RKO (cell line): ENCODE measurements around the gene VEPH1.

Source experiments
- DNase-seq: peaks from one replicate; pipeline ENCODE4 v3.0.0-alpha.2; 2016; ENCODE audit warnings: low spot score

VEPH1 gene

DNA sequence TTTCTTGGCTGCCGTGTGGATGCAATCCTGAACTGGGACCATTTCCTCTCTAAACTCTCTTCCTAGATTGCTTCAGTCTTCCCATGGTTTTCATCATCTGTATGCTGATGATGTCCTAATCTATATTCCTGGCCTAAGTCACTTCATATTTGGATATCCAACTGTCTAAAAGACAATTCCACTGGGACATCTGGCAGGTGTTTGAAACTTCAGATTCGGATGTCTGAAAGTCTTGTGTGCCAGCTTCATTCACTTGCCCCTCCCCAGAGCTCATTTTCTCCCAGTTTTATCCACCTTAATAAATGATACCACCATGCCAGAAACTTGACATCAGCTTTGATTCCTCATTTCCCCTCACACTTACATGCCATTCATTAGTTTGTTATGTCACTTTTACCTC is 201.5 kb downstream of the VEPH1 start:
- no peak for DNase-seq

DNA sequence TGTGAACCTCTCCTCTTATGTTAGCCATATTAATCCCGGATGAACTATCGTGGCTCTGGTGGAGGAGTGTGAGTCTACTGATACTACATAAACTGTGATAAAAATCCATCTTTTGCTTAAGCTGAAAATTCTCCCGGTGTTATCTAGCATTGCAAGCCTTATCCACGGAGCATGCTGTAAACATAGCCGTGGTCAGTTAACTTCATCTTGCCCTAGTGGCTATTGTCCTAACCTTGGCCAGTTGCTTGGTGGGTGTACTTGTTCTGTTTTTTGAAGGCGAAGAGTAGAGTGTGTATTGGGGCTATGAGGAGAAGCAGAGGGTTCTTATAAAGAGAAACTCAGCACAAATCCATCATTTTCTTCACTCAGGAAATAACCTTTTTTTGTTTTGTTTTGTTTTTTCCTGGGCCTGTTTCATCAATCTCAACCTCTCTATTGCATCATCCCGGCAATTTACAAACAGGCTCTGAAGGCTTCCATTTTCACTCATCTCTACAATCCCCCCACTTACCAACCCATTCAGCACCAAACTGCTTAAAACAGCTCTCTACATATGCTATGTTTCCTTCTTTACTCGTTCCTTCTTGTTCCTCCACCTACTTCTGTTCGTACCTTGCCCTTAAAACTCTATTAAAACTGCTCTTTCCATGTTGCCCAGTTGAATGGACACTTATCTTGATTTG is 202.1 kb downstream of the VEPH1 start:
- DNase-seq = no peak

DNA sequence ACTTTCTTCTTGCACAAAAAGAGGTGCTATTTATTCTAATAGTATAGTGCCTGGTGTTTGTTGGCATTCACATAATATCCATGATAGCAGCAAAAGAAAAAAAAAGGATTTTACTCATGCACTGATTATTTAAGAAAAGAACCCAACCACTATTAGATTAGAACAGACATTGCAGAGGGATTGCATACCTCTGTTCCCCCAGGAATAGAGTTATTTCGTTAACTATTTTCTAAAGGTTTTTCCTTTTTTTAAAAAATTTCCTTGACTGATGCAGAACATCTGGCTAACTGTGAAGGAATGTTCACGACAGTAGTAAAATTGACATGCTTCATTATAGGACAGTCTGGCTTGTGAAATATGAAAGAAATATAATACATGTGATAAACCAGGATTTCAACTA is 203.1 kb downstream of the VEPH1 start:
- no peak for DNase-seq

DNA sequence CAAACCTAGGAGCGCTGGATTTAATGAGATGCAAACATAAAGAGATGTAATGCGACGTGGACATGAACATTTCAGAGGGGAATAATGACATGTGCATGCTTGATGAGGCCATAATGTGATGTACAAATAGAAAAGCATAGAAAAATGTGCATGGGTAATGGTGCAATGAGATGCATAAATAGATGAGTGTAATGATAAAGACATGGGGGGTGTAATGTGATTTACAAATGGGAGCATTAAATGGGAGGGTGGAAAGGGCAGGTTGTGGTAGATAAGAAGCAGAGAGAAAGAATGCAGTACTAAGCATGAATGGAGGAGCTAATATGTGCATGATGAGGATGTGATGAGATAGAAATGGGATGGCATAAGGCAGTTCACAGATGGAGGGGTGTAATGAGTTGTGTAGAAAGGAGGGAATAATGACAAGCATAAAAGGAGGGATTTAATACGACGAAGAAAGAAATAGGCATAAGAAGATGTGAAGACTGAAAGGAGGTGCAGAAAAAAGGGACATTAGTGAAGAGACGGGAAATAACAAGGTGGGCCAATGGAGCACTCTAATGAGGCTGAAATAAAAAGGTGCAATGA is 205.8 kb downstream of the VEPH1 start:
- no peak for DNase-seq

DNA sequence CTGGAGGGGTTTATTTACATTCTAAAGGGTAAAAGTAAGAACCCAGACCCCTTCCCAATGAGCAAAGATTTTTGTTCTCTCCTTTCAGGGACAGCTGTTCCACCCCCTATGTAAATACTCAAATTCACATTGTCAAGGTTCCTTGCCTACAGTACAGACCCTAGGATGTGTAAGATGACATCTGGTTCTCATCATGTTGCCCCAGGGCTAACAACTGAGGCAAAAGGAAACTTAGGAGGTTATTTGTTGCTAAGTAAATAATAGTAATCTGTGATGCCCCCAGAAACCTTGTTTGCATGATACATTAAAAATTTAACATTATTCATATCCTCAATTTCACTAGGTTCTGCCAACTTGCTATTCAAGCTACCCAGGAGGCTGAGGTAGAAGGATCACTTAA is 208.3 kb downstream of the VEPH1 start:
- DNase-seq = no peak

- DNase-seq = no peak
Measured at GRCh38 chr3:157294491-157294890, 208.7 kb downstream of the VEPH1 start.

- DNase-seq = no peak
Measured at GRCh38 chr3:157290766-157291165, 212.4 kb downstream of the VEPH1 start.

DNA sequence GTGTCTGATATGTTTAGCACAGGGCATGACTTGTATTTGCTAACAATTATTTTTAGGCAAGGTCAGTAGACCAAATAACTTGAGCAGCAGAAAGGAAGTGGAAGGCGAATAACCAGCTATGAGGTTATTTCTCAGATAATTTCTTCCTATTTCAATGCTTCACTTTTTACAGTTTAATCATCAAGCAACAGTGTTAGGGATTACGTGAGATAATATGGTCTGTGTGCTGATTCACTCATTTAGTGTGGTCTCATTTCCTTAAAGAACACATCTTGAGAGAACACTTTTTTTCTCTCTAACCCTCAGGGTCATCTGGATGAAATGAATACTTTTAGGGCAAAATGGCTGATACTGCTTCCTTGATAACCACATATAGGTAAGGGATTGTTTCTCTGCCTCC is 217.2 kb downstream of the VEPH1 start:
- DNase-seq = no peak

DNA sequence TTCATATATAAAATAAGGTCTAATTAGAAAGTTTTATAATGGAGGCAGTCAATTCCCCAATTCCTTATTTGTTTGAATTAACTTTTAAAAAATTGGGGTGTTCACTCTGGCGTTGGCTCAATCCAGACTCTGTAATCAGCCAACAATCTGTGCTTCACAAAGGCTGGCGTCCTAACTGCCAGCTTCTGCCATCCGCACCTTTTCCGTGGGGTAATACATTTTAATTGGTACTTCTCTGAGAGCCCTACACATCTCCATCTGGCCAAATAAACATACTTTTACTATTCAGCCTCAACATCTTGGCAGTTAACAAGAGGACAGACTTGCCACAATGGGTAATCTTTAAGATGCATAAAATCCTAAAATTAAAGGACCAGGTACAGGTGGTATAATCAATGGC is 218.1 kb downstream of the VEPH1 start:
- no peak for DNase-seq

GRCh38 chr3:157284688-157285087 is 218.5 kb downstream of the VEPH1 start:
- DNase-seq = no peak

DNA sequence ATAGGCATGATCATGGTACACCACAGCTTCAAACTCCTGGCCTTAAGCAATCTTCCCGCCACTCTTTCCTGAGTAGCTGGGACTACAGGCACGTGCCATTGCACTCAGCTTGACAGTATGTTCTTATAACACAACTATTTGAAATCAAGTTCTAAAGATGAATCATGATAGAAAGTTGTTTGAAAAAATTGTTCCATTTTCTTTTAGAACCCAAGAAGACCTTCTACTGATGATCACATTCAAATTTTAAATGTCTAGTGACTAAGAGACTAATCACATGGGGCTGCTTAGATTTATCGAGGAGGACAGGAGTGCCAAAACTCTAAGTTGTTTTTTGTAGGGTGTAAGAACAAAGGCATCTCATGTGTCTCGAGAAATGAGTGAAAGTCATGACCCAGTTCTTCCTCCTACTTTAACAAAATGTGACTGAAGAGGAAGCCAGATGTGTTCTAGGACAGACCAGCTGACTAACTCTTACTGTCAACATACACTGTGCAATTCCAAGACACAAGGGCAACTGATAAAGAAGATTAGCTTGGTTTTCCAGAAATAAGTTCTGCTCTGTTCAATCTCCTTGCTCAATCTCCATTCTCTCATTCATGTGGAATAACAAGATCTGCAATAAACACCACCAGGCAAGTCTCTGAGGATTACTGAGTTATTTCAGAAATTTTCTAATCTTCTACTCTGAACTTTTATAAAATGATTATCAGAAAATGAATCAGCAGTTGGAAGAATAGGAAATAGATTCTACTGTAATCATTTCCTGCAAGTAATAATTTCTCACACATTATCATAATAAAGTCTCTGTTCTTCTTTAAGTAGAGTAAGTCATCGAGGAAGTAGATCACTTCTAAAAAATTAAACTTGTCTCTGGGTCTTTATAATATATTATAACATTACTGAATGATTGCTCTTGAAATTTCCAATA is 220.7 kb downstream of the VEPH1 start:
- DNase-seq = no peak

- DNase-seq = no peak
Measured at GRCh38 chr3:157280786-157281185, 222.4 kb downstream of the VEPH1 start.

GRCh38 chr3:157280354-157280753 is 222.9 kb downstream of the VEPH1 start:
- DNase-seq = no peak

DNA sequence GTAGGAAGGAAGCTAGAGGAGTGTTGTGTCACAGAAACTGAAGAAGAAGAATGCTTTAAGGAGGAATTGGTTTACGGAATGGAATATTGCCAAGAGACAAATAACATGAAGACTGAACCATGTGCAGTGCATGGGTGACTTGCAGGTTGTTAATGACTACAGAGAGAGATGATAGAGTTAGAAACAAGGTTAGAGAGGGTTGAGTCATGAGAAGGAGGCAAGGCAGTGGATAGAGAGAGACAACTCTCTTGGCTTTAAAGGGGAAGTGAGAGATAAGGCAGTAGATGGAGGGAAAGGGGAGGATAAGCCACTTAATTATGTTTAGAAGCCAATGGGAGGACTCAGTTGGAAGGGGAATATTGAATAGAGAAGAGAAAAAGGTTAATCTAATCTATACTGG is 224.0 kb downstream of the VEPH1 start:
- DNase-seq = no peak

DNA sequence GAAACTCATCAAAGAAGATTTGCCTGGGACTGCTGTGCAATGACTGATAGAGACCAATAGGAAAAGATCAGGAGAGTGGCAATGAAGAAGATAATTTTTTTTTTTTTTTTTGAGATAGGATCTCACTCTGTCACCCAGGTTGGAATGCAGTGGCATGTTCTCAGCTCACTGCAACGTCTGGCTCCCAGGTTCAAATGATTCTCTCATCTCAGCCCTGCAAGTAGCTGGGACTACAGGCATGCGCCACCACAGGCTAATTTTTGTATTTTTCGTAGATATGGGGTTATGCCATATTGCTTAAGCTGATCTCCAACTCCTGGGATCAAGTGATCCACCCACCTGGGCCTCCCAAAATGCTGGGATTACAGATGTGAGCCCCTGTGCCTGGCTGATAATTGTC is 226.4 kb downstream of the VEPH1 start:
- no peak for DNase-seq

- no peak for DNase-seq
Measured at GRCh38 chr3:157275832-157276231, 227.4 kb downstream of the VEPH1 start.

DNA sequence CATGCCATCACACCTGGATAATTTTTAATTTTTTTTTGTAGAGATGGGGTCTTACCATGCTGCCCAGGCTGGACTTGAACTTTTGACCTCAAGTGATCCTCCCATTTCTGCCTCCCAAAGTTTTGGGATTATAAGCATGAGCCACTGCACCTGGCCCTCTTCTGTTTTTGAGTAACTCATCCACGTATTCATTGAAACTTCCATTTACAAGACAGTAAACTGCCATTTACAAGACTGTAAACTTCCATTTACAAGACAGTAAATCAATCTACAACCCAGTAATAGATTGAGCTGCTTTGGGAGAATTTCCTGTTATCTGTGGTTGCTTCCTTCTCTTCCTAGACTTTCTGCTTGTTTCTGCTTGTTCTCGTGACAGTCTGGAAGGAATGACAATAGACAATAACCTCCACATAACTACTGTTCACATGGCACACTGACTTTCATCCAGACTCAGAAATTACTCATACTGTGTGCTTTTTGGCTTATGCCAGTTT is 228.5 kb downstream of the VEPH1 start:
- DNase-seq = no peak

- DNase-seq = no peak
Measured at GRCh38 chr3:157271283-157271882, 231.8 kb downstream of the VEPH1 start.

DNA sequence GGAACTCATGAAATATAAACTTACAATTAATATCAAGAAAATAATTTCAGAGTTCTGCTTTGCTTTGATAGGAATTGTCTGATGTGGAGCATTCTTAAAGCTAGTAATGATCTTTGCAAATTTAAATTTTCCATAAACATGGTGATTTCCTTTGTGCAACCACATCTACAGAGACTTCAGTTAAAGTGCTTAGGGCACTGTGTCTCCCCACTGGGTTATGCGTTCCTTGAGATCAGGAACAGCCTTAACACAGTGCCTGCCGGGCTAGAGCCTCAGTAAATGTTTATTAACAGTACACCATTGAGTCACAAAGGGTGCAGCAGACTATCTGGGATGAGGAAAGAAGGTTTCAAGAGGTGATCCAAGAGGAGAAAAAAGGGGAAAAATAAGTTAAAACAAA is 235.2 kb downstream of the VEPH1 start:
- DNase-seq = no peak

DNA sequence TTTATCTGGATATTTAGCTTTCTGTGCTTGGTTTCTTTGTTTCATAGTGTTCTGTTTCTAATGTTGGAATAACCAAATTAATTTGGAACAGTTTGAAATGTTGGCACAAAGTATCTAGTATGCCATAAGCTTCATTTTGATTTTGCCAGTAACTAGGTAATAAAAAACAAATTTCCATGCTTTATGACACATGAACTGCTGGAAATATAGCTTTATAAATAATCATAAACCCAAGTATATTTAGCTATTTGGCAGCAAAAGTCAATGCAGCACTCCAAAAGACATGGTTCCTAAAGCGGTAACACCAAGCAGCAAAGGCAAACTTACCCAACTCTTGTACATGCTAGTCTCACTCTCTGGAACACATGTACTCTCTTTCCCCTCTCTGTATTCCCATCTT is 237.3 kb downstream of the VEPH1 start:
- no peak for DNase-seq

DNA sequence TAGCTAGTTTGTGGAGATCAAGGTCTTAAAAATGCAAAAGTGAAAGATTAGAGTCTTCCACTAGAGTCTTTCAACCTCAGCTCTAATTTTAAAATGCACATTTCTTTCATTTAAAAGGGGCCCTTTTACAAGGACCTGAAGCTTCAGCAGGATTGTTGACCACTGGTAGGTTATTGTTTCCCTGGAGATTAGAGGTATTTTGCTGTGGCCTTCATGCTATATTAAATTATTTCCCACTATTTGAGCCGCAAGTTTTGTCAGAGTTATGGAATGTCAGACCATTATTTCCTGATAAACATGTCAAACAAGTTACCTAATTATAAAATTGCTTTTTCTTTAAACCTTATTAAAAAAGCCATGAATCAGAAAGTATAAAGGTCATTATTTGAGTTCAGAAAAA is 240.2 kb downstream of the VEPH1 start:
- DNase-seq = no peak

GRCh38 chr3:157261000-157261399 is 242.2 kb downstream of the VEPH1 start:
- no peak for DNase-seq

GRCh38 chr3:157259825-157260224 is 243.4 kb downstream of the VEPH1 start:
- DNase-seq = no peak
